COLO668 (cell line): ENCODE results near the gene ARL5A.
"Not testable (repeated sequence)": the region's sequence is repeated elsewhere in the genome, so short reads cannot be mapped to it uniquely, and the experiment has no call there.

Source experiments
- DNase-seq: peaks from one replicate; lab custom pipeline; 2025; ENCODE audit not compliant: unreplicated experiment; lab: John Stamatoyannopoulos, UW

Gene ARL5A

DNA sequence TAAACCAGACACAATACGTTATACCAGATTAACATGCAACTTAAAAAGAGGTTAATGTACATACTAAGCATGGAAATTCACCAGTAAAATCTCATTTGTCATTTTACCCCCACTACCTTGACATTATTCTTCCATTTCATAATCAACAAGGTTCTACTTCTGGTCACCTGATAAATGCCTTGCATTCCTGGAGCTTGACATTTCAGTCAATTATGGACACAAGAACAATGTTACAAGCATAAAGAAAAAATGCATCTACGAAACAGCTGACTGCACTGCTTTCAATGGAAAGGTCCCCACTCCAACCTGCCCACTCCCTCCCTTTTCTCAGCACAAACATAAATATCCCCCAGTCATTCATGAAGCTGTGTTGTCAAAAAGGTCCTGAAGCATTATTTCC is 31.4 kb downstream of the ARL5A start:
- DNase-seq = no peak

GRCh38 chr2:151795646-151796240 is 32.5 kb downstream of the ARL5A start:
- no peak for DNase-seq

GRCh38 chr2:151794422-151794821 is 33.8 kb downstream of the ARL5A start:
- DNase-seq = not testable (repeated sequence)

DNA sequence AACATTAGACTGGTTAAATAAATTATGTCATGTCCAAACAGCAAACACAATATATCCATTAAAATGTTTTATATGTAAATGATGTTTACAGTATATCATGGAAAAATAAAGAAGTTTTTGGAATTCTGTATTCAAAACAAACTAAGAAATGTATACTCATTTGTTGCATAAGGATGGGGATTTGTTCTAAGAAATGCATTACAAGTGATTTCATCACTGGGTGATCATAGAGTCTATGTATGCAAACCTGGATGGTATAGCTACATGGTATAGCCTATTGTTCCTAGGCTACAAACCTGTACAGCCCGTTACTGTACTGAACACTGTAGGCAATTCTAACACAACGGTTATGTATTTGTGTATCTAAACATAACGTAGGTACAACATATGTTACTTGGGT is 35.1 kb downstream of the ARL5A start:
- no peak for DNase-seq

DNA sequence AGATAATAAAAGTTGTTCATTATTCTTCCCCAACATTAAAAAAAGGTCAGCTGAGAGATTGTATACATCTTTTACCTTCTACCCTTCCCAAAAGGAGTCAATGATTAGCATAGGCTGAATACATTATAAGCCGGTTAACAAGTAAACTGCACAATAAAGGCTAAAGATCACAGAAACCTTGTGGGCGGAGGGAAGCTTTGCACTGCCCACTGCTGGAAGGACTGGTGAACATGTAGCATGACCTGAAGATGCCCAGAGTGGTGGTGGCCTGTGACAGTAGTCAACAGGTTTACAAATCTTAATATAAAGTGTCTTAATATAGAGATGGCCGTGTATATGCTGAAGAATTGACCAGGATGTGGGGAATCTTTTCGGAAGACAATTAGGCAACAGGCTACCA is 35.6 kb downstream of the ARL5A start:
- DNase-seq = no peak

DNA sequence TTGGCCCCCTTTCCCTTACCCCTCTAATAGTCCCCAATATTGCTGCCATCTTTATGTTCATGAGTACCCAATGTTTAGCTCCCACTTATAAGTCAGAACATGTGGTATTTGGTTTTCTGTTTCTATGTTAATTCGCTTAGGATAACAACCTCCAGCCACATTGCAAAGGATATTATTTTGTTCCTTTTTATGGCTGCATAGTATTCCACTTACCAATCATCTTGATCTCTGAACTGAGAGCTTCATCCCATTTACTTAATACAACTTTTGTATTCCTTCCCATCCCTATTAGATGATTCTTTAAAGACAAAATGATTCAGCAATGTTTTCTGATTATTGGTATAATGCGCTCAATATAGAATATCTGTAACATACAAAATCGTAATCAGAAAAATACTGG is 36.7 kb downstream of the ARL5A start:
- DNase-seq = no peak

- no peak for DNase-seq
Measured at GRCh38 chr2:151790689-151791088, 37.5 kb downstream of the ARL5A start.

- no peak for DNase-seq
Measured at GRCh38 chr2:151789055-151789834, 39.0 kb downstream of the ARL5A start.

GRCh38 chr2:151786483-151786882 is 41.7 kb downstream of the ARL5A start:
- DNase-seq = no peak

DNA sequence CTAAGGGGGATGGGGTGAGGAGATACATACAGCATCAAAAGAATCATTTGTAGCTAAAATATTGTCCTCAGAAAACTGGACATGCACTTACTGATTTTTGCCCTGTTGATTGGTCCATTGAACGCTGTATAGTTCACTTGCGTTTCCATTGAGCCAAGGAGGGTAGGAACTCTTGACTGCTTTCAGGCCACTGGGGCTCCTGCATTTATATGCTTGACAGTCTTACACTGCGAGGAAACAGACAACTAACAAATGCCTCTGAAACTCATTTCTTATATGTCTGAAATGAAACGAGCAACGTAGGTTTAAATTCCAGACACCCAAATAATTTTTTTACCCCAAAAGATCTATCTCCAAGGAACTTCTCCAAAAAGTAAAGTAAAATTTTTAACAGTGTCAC is 42.1 kb downstream of the ARL5A start:
- DNase-seq = no peak

GRCh38 chr2:151783133-151783520 is 45.1 kb downstream of the ARL5A start:
- no peak for DNase-seq

DNA sequence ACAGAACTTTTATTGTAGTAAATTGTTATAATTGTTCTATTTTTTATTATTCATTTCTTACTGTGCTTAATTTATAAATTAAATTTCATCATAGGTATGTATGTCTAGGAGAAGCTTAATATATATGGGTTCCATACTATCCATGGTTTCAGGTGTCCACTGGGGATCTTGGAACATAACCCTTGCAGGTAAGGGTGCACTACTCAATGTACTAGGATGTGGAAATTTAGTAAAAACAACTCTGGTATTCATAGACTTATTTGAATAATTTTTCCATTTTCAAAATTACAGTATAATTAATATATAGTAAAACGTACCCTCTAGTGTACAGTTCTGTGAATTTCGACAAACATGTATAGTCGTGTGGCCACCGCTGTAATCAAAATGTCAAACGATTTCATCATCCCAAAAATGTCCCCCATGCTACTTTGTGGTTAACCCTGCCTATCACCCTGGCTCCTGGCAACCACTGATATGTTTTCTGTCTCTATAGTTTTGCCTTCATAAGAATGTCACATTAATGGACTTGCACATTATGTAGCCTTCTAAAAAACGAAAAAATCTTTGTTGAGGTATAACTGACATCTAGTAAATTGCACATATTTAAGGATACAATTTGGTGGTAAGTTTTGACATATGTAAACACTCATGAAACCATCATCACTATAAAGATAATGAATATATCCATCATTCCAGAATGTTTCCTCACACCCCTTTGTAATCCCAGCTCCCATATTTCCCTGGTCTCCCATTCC is 45.7 kb downstream of the ARL5A start:
- DNase-seq = no peak

GRCh38 chr2:151781642-151782041 is 46.6 kb downstream of the ARL5A start:
- no peak for DNase-seq

DNA sequence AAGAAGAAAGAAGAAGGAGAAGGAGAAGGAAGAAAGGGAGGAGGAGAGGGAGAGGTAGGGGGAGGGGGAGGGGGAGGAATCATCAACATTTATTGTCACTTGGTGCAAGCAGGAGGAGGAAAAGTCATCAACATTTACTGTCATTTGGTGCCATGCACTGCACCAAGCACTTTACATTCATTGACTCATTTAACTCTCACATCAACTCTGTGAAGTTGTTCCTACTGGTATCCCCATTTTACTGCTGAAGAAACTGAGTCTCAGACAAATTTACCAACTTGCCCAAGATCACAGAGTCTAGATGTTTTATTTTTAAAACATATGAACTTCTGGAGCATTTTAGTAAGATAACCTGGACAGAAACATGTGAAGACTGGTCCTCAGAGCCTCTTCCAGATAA is 47.3 kb downstream of the ARL5A start:
- no peak for DNase-seq

- no peak for DNase-seq
Measured at GRCh38 chr2:151777935-151778334, 50.3 kb downstream of the ARL5A start.

- no peak for DNase-seq
Measured at GRCh38 chr2:151777487-151777886, 50.7 kb downstream of the ARL5A start.

GRCh38 chr2:151776367-151776766 is 51.9 kb downstream of the ARL5A start:
- no peak for DNase-seq

- DNase-seq = no peak
Measured at GRCh38 chr2:151775057-151775740, 53.0 kb downstream of the ARL5A start.

GRCh38 chr2:151774506-151774905 is 53.7 kb downstream of the ARL5A start:
- no peak for DNase-seq

DNA sequence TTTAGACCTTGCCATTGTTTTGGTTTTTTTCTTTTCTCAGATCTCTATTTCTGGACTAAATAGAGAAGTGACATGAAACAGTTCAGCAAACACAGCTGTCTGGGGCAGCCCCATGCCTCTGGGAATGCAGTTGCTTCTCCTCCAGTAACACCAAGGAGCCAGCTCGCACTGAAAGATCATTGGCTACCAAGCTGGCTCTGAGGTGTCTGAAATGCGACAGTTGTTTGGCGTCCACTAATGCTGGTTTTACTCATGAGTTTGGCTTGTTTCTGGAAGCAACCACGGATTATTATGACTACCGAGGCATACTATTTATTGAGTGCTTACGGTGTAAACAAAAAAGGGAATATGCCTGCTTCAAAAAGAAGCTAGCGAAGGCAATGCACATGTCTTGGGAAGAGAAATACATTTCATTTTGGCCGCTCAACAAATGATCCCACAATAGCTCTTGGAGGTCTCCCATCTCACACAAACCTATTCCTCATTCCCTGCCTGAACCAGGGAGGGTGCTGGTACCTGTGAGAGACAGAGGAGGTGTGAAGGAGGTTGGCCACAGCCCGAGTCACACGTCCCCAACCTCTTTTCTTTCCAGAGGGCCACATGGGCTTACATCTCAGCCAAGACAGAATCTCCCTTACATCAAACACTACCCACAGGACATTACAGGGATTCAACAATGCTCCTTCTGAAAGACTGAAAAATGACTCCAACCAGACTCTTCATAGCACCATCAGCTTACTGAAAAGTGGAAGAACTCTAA is 56.4 kb downstream of the ARL5A start:
- DNase-seq = no peak

DNA sequence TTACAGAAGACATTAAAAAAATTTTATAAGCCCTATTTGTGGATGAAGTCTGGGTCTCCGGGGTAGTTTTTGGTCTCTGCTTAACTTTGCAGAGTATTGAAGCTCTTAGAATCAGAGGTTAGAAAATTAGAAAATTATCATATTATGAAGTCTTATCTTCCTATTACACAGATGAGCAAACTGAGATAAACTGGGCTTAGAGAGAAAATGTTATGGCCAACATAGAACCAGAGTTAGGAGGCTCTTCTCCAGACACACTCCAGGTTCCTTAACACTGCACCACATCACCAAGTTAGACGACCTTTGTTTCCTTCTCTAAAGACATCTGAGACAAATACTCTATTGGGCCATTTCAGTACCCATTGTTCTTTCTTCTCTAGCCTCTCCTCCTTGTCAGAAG is 57.2 kb downstream of the ARL5A start:
- no peak for DNase-seq
